Fibroblast of skin of abdomen (primary cell): ENCODE results near the gene HOOK2.

ENCODE experiments used
- DNase-seq: peaks from one replicate; pipeline ENCODE4 v3.0.0-alpha.2; 2013

HOOK2 gene

DNA sequence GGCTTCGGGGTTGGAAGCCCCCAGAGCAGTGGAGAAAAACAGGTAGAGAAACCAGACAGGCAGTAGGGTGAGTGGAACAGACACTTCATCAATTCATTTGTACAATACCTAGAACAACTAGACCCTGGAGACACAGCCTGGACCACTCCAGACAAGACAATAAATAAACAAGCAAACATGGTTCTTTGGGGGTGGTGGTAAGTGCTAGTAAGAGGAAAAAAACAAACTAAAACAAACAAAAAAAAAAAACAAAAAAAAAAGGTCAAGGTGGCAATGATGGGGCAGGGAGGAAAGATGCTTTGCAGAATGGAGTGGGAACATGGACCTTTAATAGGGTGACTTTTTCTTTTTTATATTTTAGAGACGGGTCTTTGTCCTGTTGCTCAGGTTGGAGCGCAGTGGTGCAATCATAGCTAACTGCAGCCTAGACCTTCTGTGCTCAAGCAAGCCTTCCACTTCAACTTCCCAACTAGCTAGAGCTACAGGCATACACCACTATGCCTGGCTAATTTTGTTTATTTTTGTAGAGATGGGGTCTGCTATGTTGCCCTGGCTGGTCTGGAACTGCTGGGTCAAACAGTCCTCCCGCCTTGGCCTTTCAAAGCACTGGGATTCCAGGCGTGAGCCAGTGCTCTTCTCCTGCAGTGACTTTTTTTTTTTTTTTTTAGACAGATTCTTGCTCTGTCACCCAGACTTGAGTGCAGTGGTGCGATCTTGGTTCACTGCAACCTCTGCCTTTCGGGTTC lies 19.0 kb upstream of the HOOK2 start:
- no peak for DNase-seq

- DNase-seq = peak; percentile 95
Measured at GRCh38 chr19:12793290-12794195, 18.2 kb upstream of the HOOK2 start.

- no peak for DNase-seq
Measured at GRCh38 chr19:12792853-12793289, 17.5 kb upstream of the HOOK2 start.

DNA sequence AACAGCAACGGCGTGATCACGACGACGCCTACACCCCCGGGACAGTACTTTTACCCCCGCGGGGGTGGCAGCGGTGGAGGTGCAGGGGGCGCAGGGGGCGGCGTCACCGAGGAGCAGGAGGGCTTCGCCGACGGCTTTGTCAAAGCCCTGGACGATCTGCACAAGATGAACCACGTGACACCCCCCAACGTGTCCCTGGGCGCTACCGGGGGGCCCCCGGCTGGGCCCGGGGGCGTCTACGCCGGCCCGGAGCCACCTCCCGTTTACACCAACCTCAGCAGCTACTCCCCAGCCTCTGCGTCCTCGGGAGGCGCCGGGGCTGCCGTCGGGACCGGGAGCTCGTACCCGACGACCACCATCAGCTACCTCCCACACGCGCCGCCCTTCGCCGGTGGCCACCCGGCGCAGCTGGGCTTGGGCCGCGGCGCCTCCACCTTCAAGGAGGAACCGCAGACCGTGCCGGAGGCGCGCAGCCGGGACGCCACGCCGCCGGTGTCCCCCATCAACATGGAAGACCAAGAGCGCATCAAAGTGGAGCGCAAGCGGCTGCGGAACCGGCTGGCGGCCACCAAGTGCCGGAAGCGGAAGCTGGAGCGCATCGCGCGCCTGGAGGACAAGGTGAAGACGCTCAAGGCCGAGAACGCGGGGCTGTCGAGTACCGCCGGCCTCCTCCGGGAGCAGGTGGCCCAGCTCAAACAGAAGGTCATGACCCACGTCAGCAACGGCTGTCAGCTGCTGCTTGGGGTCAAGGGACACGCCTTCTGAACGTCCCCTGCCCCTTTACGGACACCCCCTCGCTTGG lies 16.9 kb upstream of the HOOK2 start:
- DNase-seq = peak; percentile 56

DNA sequence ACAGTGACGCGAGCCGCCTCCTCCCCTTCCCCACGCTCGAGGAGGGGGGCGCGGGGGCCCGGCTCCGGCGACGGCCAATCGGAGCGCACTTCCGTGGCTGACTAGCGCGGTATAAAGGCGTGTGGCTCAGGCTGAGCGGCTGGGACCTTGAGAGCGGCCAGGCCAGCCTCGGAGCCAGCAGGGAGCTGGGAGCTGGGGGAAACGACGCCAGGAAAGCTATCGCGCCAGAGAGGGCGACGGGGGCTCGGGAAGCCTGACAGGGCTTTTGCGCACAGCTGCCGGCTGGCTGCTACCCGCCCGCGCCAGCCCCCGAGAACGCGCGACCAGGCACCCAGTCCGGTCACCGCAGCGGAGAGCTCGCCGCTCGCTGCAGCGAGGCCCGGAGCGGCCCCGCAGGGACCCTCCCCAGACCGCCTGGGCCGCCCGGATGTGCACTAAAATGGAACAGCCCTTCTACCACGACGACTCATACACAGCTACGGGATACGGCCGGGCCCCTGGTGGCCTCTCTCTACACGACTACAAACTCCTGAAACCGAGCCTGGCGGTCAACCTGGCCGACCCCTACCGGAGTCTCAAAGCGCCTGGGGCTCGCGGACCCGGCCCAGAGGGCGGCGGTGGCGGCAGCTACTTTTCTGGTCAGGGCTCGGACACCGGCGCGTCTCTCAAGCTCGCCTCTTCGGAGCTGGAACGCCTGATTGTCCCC lies 16.1 kb upstream of the HOOK2 start, which contains the start of gene JUNB:
TSS of gene JUNB (plus strand) at position 142 of the 706 bp plus-strand sequence. CDS start at position 428, 286 bp downstream.
- DNase-seq = peak; percentile 97

GRCh38 chr19:12790628-12791344 lies 15.4 kb upstream of the HOOK2 start:
- no peak for DNase-seq

GRCh38 chr19:12789904-12790619 lies 14.7 kb upstream of the HOOK2 start:
- peak; percentile 98 for DNase-seq

DNA sequence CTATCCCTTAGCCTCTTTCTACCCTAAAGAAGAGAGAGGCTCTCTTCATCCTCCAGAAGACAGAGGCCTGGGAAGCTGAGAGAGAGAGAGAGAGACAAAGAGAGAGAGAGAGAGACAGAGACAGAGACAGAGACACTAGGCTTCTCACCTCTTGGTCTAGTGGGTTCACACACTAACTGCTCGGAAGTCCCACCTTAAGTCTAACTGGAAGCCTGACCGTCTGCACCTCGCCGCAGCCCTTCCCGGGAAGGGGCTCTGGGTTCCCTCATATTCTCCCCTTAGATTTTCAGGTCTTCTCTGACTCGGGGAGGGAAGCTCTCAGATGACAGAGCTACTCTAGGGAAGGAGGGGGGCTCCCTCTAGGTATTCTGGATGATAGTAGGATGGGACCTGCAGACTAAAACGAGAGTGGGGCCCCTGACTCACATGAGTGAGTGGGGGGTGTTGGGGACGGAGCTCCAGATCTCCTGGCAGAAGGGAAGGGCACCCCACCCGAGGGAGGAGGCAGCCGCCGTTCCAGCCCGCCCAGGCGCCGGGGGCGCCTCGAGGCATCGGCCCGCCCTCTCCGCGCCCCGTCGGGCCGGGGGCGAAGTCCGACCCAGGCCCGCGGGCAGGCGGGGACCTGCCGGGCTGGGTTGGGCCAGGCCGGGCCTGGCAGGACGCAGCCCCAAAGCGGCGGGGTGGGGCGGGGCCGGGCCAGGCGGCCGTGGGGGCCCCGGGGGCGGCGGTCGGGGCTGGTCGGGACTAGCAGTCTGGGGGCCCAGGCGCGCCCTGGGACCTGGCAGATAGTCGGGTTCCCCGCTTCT lies 13.9 kb upstream of the HOOK2 start:
- no peak for DNase-seq

GRCh38 chr19:12788682-12789097 lies 13.3 kb upstream of the HOOK2 start:
- DNase-seq = peak; percentile 74

DNA sequence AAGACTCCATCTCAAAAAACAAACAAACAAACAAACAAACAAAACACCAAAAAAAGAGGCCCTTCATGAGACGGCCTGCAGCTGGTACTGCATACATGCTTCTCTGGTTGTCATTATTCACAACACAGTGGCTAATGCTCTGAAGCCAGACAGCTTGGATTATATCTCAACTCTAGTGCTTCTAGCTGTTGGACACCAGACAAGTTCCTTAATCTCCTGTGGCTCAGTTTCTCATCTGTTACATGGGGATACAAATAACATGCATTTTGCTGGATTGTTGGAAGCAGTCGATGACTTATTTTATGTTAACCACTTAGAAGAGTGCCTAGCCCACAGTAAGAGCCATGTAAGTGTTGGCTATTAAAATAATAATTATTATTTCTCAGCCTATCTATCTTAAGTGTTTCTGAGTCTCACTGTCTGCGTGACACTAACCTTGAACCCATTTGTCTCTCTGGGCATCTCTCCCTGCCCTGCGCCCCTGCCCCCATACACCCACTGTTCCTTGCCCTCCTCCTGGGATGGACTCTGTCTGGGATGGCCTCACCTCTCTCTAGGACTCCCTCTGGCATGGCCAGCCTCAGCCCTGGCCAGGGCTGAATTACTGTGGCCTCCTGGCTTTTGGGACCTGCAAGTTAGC lies 12.8 kb upstream of the HOOK2 start:
- DNase-seq = no peak

GRCh38 chr19:12787458-12787857 lies 12.1 kb upstream of the HOOK2 start:
- DNase-seq = no peak

GRCh38 chr19:12786952-12787351 lies 11.6 kb upstream of the HOOK2 start:
- no peak for DNase-seq

DNA sequence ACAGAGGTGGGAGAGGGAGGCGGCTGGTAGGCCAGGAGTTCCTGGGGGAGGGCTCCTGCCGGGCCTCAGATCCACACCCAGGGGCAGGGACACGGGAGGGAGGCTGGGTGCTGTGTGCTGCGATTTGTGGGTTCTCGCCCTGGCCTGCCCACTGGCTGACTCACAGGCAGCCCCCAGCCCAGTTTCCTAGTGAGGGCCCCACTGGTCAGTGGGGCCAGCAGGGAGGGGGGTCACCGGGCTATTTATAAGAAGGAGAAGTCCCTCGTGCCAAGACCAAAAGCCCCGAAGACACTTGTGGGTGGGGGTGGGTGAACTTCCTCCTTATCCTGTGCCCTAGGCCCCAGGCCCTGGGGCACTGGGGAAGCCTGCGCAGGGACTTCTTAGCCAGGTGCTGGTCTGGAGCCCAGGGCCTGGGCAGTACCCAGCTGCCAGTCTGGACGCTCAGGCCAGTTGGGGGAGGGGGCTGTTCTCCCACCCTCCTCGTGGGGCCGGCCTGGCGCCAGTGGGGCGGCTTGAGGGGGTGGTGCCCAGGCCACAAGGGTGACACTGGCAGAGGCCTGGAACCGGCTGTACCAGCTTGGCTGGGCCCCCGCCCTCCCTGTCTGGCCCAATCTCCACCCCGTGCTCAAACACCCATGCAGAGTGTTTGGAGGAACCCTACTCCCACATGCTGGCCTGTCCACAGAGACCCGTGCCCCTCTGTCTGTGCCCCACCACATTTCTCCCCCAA lies 11.0 kb upstream of the HOOK2 start:
- no peak for DNase-seq

- DNase-seq = no peak
Measured at GRCh38 chr19:12785431-12786031, 10.2 kb upstream of the HOOK2 start.

DNA sequence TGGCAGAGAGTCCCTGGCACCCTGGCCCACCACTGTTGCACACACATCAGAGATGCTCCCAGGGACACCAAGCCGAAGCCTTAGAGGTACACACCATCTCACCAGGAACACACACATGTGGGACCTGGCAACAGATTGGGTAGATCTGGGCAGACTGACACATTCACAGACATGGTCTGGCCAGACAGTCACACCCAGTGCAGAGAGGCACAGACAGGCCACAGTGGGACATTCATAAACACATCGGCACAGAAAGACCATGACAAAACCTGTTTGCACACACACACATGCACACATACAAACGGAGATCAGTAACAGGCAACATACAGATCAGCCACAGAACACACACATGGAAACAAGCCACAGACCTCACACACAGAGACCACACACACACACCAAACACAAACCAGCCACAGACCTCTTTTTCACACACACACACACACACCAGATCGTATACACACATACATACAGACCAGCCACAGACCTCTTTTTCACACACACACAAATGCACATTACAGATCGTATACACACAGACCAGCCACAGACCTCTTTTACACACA lies 9.6 kb upstream of the HOOK2 start:
- DNase-seq = peak; percentile 59

- no peak for DNase-seq
Measured at GRCh38 chr19:12784394-12784870, 9.1 kb upstream of the HOOK2 start.

GRCh38 chr19:12783849-12784393 lies 8.6 kb upstream of the HOOK2 start:
- DNase-seq = no peak
